K562 (cell line): ENCODE results near the gene PIP4K2A. TPM values are rescaled to one million over a fixed set of nuclear protein-coding genes. Genes with fewer than 3 reads are reported as not detected.

Experiments used
- CBFA2T3 ChIP-seq: fragments of 450-650 bp; IDR thresholded peaks from 2 replicates; pipeline ENCODE4 v1.6.1; 2017
- CEBPB ChIP-seq: fragments of 450-650 bp; IDR thresholded peaks from 2 replicates; pipeline ENCODE4 v1.6.1; 2016; ENCODE audit warnings: missing genetic modification characterization, missing compliant biosample characterization
- EP400 ChIP-seq: fragments of 450-650 bp; IDR thresholded peaks from 2 replicates; pipeline ENCODE4 v1.6.1; 2017; ENCODE audit warnings: antibody characterized with exemption, mild to moderate bottlenecking, moderate library complexity
- HIVEP1 ChIP-seq: fragments of 250-450 bp; sonication (Bioruptor Pico); IDR thresholded peaks from 2 replicates; pipeline ENCODE4 v1.4.0; 2020; ENCODE audit warnings: mild to moderate bottlenecking
- HOXB6 ChIP-seq: fragments of 250-450 bp; sonication (Bioruptor Pico); IDR thresholded peaks from 2 replicates; pipeline ENCODE4 v1.5.1; 2022; ENCODE audit warnings: mild to moderate bottlenecking, borderline replicate concordance
- MAFF ChIP-seq: IDR thresholded peaks from 2 replicates; pipeline ENCODE4 v1.6.1; 2012; ENCODE audit warnings: low read length, improper control_type of control experiment
- MAFG ChIP-seq: fragments of 450-650 bp; conservative IDR thresholded peaks from 2 replicates; pipeline ENCODE4 v1.6.1; 2016; ENCODE audit warnings: missing genetic modification characterization, missing compliant biosample characterization
- MAFK ChIP-seq: IDR thresholded peaks from 2 replicates; pipeline ENCODE4 v1.6.1; 2011; ENCODE audit warnings: low read length, improper control_type of control experiment
- NFE2 ChIP-seq: IDR thresholded peaks from 2 replicates; pipeline ENCODE4 v1.6.1; 2014; ENCODE audit warnings: antibody characterized with exemption, low read depth
- OTX1 ChIP-seq: fragments of 450-650 bp; formaldehyde crosslinking; IDR thresholded peaks from 2 replicates; pipeline ENCODE4 v1.4.0; 2022; ENCODE audit warnings: mild to moderate bottlenecking
- RNF2 ChIP-seq: sonication (generic); IDR thresholded peaks from 2 replicates; pipeline ENCODE4 v1.6.1; 2016
- ZNF408 ChIP-seq: fragments of 250-450 bp; sonication (Bioruptor Pico); IDR thresholded peaks from 2 replicates; pipeline ENCODE4 v1.4.0; 2020; ENCODE audit warnings: low read depth, mild to moderate bottlenecking, moderate library complexity
- polyA plus RNA-seq, 8 experiments: library from polyadenylated mRNA; depleted of rRNA in 4 of 8; stranded (reverse) in 5 of 8; unstranded in 3 of 8; fragments of >200 nt; fragmentation: Nextera tagmentation in 2 of 8; fragmentation: Illumina TruSeq in 1 of 8; extraction: Ambion mirVana in 2 of 8; extraction: Trizol in 1 of 8; gene quantifications; 2 replicates each; pipeline versions ENCODE4 v1.2.1 to v1.2.3, GENCODE V29; 2011 to 2014; ENCODE audit warnings: inconsistent platforms in 1 of 8, missing spikeins in 1 of 8
- total RNA-seq, 7 experiments: library from RNA; depleted of rRNA in 6 of 7; stranded (reverse); fragments of >200 nt in 6 of 7; fragmentation: Illumina TruSeq in 2 of 7; extraction: Trizol in 2 of 7; gene quantifications; 2 replicates each; pipeline versions ENCODE4 v1.2.1 to v1.2.3, GENCODE V29; 2011 to 2021; ENCODE audit warnings: low replicate concordance in 1 of 7
- TF ChIP-seq, protein P1 (sequence below), 2 experiments: IDR thresholded peaks; 2 replicates each; pipeline ENCODE4 v1.6.1; 2011; ENCODE audit warnings: borderline replicate concordance in 1 of 2, control low read depth in 1 of 2, low read depth in 1 of 2, low read length in 1 of 2, mild to moderate bottlenecking in 1 of 2, mixed read lengths in 1 of 2, moderate library complexity in 1 of 2; ENCODE audit not compliant: insufficient read depth in 1 of 2, insufficient read length in 1 of 2, poor library complexity in 1 of 2, severe bottlenecking in 1 of 2; ENCODE audit errors: extremely low read depth in 1 of 2
- TF ChIP-seq, protein P2 (sequence below), 2 experiments: IDR thresholded peaks; 2 replicates each; pipeline ENCODE4 v1.6.1; 2012; ENCODE audit warnings: improper control_type of control experiment in 2 of 2, low read depth in 2 of 2, low read length in 2 of 2, borderline replicate concordance in 1 of 2
- TF ChIP-seq, protein P3 (sequence below): fragments of 450-650 bp; IDR thresholded peaks from 2 replicates; pipeline ENCODE4 v1.6.1; 2016; ENCODE audit warnings: mild to moderate bottlenecking, moderate library complexity

PIP4K2A gene
- total and polyA plus RNA-seq, 9 of the 15 experiments (the other 6 are each of a cell fraction or from before 2014, with no cell fraction given) = 35.6 to 117 (median 71.9) TPM

DNA sequence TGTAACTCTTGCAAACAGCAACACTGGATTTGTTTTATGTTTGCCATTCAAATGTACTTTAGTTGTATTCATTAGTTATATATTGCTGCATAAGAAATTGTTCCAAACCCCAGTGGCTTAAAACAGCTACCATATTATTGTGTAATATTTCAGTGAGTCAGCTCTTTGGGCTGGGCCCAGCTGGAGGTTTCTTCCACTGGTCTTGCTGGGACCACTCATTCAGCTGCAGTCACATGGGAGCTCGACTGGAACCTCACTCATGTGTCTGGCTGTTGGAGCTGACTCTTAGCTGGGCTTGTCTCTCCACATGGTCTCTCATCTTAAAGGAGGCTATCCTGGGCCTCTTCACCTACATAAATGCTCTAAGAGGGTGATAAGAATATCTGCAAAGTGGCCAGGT is 23.2 kb upstream of the PIP4K2A start (continued):
- TF ChIP-seq, protein P1, sequence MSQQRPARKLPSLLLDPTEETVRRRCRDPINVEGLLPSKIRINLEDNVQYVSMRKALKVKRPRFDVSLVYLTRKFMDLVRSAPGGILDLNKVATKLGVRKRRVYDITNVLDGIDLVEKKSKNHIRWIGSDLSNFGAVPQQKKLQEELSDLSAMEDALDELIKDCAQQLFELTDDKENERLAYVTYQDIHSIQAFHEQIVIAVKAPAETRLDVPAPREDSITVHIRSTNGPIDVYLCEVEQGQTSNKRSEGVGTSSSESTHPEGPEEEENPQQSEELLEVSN (IDR thresholded peaks at IDR 0.05; ENCODE audit: borderline replicate concordance in 1 of 2, extremely low read depth in 1 of 2, insufficient read depth in 1 of 2, insufficient read length in 1 of 2, low read depth in 1 of 2, low read length in 1 of 2, poor library complexity in 1 of 2, severe bottlenecking in 1 of 2) = peak in 1 of 2 experiments; percentile 44
- TF ChIP-seq HOXB6 (no peak), HIVEP1 (CRISPR knock-in tag) (no peak), MAFG (tag) (peak; percentile 82), MAFK (peak; percentile 59; the same call in 1 of the 2 replicates), NFE2 (peak; percentile 87), RNF2 (no peak), MAFF (peak; percentile 76), CBFA2T3 (0 out of 2 replicates have a peak, but pooled peaks have one; percentile 26), EP400 (0 out of 2 replicates have a peak, but pooled peaks have one; percentile 22), ZNF408 (CRISPR knock-in tag) (no peak), CEBPB (tag) (peak; percentile 98), OTX1 (CRISPR knock-in tag) (no peak)
- TF ChIP-seq, protein P2, sequence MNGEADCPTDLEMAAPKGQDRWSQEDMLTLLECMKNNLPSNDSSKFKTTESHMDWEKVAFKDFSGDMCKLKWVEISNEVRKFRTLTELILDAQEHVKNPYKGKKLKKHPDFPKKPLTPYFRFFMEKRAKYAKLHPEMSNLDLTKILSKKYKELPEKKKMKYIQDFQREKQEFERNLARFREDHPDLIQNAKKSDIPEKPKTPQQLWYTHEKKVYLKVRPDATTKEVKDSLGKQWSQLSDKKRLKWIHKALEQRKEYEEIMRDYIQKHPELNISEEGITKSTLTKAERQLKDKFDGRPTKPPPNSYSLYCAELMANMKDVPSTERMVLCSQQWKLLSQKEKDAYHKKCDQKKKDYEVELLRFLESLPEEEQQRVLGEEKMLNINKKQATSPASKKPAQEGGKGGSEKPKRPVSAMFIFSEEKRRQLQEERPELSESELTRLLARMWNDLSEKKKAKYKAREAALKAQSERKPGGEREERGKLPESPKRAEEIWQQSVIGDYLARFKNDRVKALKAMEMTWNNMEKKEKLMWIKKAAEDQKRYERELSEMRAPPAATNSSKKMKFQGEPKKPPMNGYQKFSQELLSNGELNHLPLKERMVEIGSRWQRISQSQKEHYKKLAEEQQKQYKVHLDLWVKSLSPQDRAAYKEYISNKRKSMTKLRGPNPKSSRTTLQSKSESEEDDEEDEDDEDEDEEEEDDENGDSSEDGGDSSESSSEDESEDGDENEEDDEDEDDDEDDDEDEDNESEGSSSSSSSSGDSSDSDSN (IDR thresholded peaks at IDR 0.05; ENCODE audit: borderline replicate concordance in 1 of 2, low read depth in 2 of 2, low read length in 2 of 2) = no peak
- TF ChIP-seq, protein P3, sequence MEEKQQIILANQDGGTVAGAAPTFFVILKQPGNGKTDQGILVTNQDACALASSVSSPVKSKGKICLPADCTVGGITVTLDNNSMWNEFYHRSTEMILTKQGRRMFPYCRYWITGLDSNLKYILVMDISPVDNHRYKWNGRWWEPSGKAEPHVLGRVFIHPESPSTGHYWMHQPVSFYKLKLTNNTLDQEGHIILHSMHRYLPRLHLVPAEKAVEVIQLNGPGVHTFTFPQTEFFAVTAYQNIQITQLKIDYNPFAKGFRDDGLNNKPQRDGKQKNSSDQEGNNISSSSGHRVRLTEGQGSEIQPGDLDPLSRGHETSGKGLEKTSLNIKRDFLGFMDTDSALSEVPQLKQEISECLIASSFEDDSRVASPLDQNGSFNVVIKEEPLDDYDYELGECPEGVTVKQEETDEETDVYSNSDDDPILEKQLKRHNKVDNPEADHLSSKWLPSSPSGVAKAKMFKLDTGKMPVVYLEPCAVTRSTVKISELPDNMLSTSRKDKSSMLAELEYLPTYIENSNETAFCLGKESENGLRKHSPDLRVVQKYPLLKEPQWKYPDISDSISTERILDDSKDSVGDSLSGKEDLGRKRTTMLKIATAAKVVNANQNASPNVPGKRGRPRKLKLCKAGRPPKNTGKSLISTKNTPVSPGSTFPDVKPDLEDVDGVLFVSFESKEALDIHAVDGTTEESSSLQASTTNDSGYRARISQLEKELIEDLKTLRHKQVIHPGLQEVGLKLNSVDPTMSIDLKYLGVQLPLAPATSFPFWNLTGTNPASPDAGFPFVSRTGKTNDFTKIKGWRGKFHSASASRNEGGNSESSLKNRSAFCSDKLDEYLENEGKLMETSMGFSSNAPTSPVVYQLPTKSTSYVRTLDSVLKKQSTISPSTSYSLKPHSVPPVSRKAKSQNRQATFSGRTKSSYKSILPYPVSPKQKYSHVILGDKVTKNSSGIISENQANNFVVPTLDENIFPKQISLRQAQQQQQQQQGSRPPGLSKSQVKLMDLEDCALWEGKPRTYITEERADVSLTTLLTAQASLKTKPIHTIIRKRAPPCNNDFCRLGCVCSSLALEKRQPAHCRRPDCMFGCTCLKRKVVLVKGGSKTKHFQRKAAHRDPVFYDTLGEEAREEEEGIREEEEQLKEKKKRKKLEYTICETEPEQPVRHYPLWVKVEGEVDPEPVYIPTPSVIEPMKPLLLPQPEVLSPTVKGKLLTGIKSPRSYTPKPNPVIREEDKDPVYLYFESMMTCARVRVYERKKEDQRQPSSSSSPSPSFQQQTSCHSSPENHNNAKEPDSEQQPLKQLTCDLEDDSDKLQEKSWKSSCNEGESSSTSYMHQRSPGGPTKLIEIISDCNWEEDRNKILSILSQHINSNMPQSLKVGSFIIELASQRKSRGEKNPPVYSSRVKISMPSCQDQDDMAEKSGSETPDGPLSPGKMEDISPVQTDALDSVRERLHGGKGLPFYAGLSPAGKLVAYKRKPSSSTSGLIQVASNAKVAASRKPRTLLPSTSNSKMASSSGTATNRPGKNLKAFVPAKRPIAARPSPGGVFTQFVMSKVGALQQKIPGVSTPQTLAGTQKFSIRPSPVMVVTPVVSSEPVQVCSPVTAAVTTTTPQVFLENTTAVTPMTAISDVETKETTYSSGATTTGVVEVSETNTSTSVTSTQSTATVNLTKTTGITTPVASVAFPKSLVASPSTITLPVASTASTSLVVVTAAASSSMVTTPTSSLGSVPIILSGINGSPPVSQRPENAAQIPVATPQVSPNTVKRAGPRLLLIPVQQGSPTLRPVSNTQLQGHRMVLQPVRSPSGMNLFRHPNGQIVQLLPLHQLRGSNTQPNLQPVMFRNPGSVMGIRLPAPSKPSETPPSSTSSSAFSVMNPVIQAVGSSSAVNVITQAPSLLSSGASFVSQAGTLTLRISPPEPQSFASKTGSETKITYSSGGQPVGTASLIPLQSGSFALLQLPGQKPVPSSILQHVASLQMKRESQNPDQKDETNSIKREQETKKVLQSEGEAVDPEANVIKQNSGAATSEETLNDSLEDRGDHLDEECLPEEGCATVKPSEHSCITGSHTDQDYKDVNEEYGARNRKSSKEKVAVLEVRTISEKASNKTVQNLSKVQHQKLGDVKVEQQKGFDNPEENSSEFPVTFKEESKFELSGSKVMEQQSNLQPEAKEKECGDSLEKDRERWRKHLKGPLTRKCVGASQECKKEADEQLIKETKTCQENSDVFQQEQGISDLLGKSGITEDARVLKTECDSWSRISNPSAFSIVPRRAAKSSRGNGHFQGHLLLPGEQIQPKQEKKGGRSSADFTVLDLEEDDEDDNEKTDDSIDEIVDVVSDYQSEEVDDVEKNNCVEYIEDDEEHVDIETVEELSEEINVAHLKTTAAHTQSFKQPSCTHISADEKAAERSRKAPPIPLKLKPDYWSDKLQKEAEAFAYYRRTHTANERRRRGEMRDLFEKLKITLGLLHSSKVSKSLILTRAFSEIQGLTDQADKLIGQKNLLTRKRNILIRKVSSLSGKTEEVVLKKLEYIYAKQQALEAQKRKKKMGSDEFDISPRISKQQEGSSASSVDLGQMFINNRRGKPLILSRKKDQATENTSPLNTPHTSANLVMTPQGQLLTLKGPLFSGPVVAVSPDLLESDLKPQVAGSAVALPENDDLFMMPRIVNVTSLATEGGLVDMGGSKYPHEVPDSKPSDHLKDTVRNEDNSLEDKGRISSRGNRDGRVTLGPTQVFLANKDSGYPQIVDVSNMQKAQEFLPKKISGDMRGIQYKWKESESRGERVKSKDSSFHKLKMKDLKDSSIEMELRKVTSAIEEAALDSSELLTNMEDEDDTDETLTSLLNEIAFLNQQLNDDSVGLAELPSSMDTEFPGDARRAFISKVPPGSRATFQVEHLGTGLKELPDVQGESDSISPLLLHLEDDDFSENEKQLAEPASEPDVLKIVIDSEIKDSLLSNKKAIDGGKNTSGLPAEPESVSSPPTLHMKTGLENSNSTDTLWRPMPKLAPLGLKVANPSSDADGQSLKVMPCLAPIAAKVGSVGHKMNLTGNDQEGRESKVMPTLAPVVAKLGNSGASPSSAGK = peak; percentile 86
